ENCODE measurements around the gene TMEM131L.
"Not testable (repeated sequence)": the region's sequence is repeated elsewhere in the genome, so short reads cannot be mapped to it uniquely, and the experiment has no call there.

Gene TMEM131L

GRCh38 chr4:153466081-153466948, at the start of gene TMEM131L:
Gene TMEM131L (plus strand): TSS chr4:153466360. CDS start chr4:153466398, 38 bp downstream.
- Histone ChIP-seq H3K9me2 (ENCODE audit: low read depth, low read length) (no peaks in the 10 kb centered on the region), H3K9ac (ENCODE audit: low read length) (peak within 1 kb of the TSS; percentile 98), H3K4me1 (ENCODE audit: insufficient read depth, low read length, severe bottlenecking) (peaks cover 52% of the 10 kb centered on the region), H3K27ac (ENCODE audit: low read depth, low read length, poor library complexity, severe bottlenecking) (peak within 1 kb of the TSS; percentile 96), H3K36me3 (ENCODE audit: insufficient read depth, low read length) (peaks cover 49% of the 10 kb centered on the region), H3K9me3 (ENCODE audit: low read length) (no peaks in the 10 kb centered on the region), H3K79me2 (ENCODE audit: insufficient read depth, low read length) (peaks cover 40% of the 10 kb centered on the region), H3F3A (ENCODE audit: insufficient read depth, low read length) (0 out of 2 replicates have a peak, but pooled peaks cover 5% of the 10 kb centered on the region), H3K4me2 (ENCODE audit: low read length) (peak within 1 kb of the TSS; percentile 91), H3K4me3 (ENCODE audit: low read depth, low read length, poor library complexity, severe bottlenecking) (peak within 1 kb of the TSS; percentile 95), H3K27me3 (ENCODE audit: insufficient read depth, low read length) (no peaks in the 10 kb centered on the region), H4K20me1 (ENCODE audit: insufficient read depth, low read length) (no peaks in the 10 kb centered on the region), H2AFZ (ENCODE audit: low read length) (no peak within 1 kb of the TSS)
- TF ChIP-seq CTCF (IDR thresholded peaks at IDR 0.05; ENCODE audit: low read length) (no peak), EZH2 (IDR thresholded peaks at IDR 0.05; ENCODE audit: borderline replicate concordance, low read length) (no peak)

DNA sequence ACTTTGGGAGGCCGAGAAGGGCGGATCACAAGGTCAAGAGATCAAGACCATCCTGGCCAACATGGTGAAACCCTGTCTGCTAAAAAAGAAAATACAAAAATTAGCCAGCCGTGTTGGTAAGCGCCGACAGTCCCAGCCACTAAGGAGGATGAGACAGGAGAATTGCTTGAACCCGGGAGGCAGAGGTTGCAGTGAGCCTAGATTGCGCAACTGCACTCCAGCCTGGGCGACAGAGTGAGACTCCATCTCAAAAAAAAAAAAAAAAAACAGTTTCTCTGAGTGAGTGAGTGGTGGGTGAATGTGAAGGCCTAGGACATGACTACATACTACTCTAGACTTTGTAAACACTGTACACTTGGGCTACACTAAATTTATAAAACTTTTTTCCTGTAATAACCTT, 49.7 kb upstream of the TMEM131L start:
- H3K9ac ChIP-seq (ENCODE audit: low read length); H3K79me2 ChIP-seq (ENCODE audit: insufficient read depth, low read length); H3K4me2 ChIP-seq (ENCODE audit: low read length); H4K20me1 ChIP-seq (ENCODE audit: insufficient read depth, low read length); H2AFZ ChIP-seq (ENCODE audit: low read length); H3K27me3 ChIP-seq (ENCODE audit: insufficient read depth, low read length); H3F3A ChIP-seq (ENCODE audit: insufficient read depth, low read length); H3K9me3 ChIP-seq (ENCODE audit: low read length); H3K4me3 ChIP-seq (ENCODE audit: low read depth, low read length, poor library complexity, severe bottlenecking); H3K9me2 ChIP-seq (ENCODE audit: low read depth, low read length): not testable (repeated sequence)
- Histone ChIP-seq H3K36me3 (ENCODE audit: insufficient read depth, low read length) (peaks cover 41% of the 10 kb centered on the region), H3K4me1 (ENCODE audit: insufficient read depth, low read length, severe bottlenecking) (peaks cover 50% of the 10 kb centered on the region), H3K27ac (ENCODE audit: low read depth, low read length, poor library complexity, severe bottlenecking) (peak overlapping the region; percentile 59)

DNA sequence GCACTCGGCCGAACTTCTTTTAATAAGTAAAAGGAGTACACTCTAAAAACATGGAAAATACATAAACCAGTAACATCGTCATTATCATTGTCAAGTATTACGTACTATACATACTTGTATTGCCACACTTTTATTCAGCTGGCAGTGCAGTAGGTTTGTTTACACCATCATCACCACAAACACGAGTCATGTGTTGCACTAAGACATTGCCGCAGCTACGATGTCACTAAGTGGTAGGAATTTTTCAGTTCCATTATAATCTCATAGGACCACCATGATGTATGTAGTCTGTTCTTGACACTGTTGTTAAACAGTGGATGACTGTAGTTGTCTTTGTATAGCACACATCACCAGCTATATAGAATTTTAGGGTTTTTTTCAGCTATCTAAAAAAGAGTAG, 48.0 kb upstream of the TMEM131L start:
- Histone ChIP-seq H3K27ac (ENCODE audit: low read depth, low read length, poor library complexity, severe bottlenecking) (peak overlapping the region; percentile 98), H2AFZ (ENCODE audit: low read length) (no peak overlapping the region)

More for the DNA sequence above, 48.0 kb upstream of the TMEM131L start:
- H3F3A ChIP-seq (ENCODE audit: insufficient read depth, low read length), result 0 out of 2 replicates have a peak, but pooled peaks cover 8% of the 10 kb centered on the region
- peaks cover 35% of the 10 kb centered on the region for H3K36me3 ChIP-seq (ENCODE audit: insufficient read depth, low read length)
- no peaks in the 10 kb centered on the region for H3K27me3 ChIP-seq (ENCODE audit: insufficient read depth, low read length)
- H3K79me2 ChIP-seq (ENCODE audit: insufficient read depth, low read length), result no peaks in the 10 kb centered on the region
- no peaks in the 10 kb centered on the region for H4K20me1 ChIP-seq (ENCODE audit: insufficient read depth, low read length)
- peaks cover 62% of the 10 kb centered on the region for H3K4me1 ChIP-seq (ENCODE audit: insufficient read depth, low read length, severe bottlenecking)
- no peaks in the 10 kb centered on the region for H3K9me3 ChIP-seq (ENCODE audit: low read length)
- TF ChIP-seq CTCF (IDR thresholded peaks at IDR 0.05; ENCODE audit: low read length), result no peak
- TF ChIP-seq EZH2 (IDR thresholded peaks at IDR 0.05; ENCODE audit: borderline replicate concordance, low read length), result no peak
- H3K9ac ChIP-seq (ENCODE audit: low read length), result peak overlapping the region; percentile 79
- H3K9me2 ChIP-seq (ENCODE audit: low read depth, low read length), result no peaks in the 10 kb centered on the region
- peak overlapping the region; percentile 88 for H3K4me2 ChIP-seq (ENCODE audit: low read length)
- no peak overlapping the region for H3K4me3 ChIP-seq (ENCODE audit: low read depth, low read length, poor library complexity, severe bottlenecking)

Data from OCI-LY1 (cell line).